Uterus (tissue), 4 donors: ENCODE data around the gene IGSF5. TPM values are rescaled to one million over a fixed set of nuclear protein-coding genes. Genes with fewer than 3 reads are reported as not detected.

Experiments
- DNase-seq, 2 donors: peaks; one replicate each; pipeline ENCODE4 v3.0.0-alpha.2; 2019 to 2020
- H3K27ac ChIP-seq, 2 donors: fragments of 200-600 bp; sonication (generic); 1 replicate in 1 of 2; 2 replicates in 1 of 2; pipeline ENCODE4 v1.5.1; 2016 to 2018
- H3K27me3 ChIP-seq, 2 donors: fragments of 200-600 bp; sonication (generic); one replicate each; pipeline ENCODE4 v1.5.1; 2018 to 2019; ENCODE audit warnings: control low read depth in 1 of 2
- H3K36me3 ChIP-seq, 2 donors: fragments of 200-600 bp; sonication (generic); one replicate each; pipeline ENCODE4 v1.5.1; 2019; ENCODE audit warnings: control low read depth in 1 of 2
- H3K4me1 ChIP-seq, 2 donors: fragments of 200-600 bp; sonication (generic); one replicate each; pipeline ENCODE4 v1.5.1; 2018 to 2019; ENCODE audit warnings: control low read depth in 1 of 2
- H3K4me3 ChIP-seq, 2 donors: fragments of 200-600 bp; sonication (generic); 1 replicate in 1 of 2; 2 replicates in 1 of 2; pipeline ENCODE4 v1.5.1; 2018 to 2019; ENCODE audit warnings: mild to moderate bottlenecking in 1 of 2
- H3K9me3 ChIP-seq, 2 donors: fragments of 200-600 bp; sonication (generic); one replicate each; pipeline ENCODE4 v1.5.1; 2019; ENCODE audit warnings: control low read depth in 1 of 2
- POLR2A ChIP-seq, 2 donors: fragments of 450-650 bp; IDR thresholded peaks; one replicate each; pipeline ENCODE4 v1.6.1; 2016; ENCODE audit warnings: antibody characterized with exemption in 2 of 2, mild to moderate bottlenecking in 1 of 2, moderate library complexity in 1 of 2
- intact Hi-C: fragments of 100-400 bp; cut with DNase I; formaldehyde crosslinking; loops from one replicate; pipeline ENCODE4 v1.15.1; 2023; ENCODE audit warnings: low total_unique reads
- total RNA-seq, 4 donors: library from RNA; depleted of rRNA in 3 of 4; stranded (reverse); fragments of >200 nt in 3 of 4; gene quantifications; one replicate each; pipeline versions ENCODE4 v1.1.0 to v1.2.4, GENCODE V29; 2014 to 2023
- TF ChIP-seq, protein P1 (sequence below), 4 experiments: fragments of 200-600 bp in 2 of 4; fragments of 450-650 bp in 2 of 4; sonication (generic) in 2 of 4; IDR thresholded peaks; one replicate each; pipeline ENCODE4 v1.5.1; 2016 to 2019; ENCODE audit warnings: antibody characterized with exemption in 4 of 4, mild to moderate bottlenecking in 2 of 4, moderate library complexity in 1 of 4
- donor health status: DM: yes; HTN: yes; CAD: no.

Gene IGSF5
- total RNA-seq, 4 donors from 2014 or later, result 0.27 to 1.0 TPM; not detected in 2

DNA sequence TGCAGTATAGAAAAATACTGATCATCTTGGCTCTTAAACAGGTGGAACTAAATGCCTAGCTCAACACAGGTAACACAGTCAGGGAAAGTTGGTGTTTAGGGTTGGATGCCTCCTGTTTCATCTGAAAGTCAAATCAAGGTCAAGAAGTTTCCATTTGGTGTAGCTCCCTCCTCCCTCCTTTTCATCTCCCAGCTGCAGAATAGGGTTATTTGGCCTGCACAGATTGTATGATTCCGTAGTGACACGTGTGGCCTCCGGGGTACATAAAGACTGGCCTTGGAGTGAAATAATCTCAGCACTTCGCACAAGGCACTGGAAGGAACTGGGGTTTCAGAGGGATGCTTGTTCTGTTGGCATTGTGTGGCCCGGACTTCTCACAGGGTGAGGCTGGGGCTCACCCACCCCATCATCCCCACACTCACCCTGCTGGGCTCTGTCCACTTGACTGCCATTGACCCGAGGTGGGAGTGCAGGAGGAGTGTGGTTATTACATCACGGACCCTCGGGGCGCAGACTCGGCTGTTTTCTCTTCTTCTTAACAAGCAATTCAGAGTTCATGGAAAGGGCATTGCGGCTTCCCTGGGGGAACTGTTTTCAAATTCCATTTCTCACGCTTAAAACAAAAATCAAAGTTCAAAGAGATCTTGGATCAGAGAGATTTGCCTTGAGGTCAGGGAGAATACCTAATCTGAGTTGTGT lies 18.4 kb downstream of the IGSF5 start:
- Histone ChIP-seq H3K4me1 (no peaks in the 10 kb centered on the region), H3K27ac (no peak overlapping the region), H3K9me3 (no peaks in the 10 kb centered on the region), H3K27me3 (no peaks in the 10 kb centered on the region), H3K4me3 (no peak overlapping the region), H3K36me3 (no peaks in the 10 kb centered on the region)
- no peak for DNase-seq
- intact Hi-C loops, result no loop called here
- TF ChIP-seq, protein P1, sequence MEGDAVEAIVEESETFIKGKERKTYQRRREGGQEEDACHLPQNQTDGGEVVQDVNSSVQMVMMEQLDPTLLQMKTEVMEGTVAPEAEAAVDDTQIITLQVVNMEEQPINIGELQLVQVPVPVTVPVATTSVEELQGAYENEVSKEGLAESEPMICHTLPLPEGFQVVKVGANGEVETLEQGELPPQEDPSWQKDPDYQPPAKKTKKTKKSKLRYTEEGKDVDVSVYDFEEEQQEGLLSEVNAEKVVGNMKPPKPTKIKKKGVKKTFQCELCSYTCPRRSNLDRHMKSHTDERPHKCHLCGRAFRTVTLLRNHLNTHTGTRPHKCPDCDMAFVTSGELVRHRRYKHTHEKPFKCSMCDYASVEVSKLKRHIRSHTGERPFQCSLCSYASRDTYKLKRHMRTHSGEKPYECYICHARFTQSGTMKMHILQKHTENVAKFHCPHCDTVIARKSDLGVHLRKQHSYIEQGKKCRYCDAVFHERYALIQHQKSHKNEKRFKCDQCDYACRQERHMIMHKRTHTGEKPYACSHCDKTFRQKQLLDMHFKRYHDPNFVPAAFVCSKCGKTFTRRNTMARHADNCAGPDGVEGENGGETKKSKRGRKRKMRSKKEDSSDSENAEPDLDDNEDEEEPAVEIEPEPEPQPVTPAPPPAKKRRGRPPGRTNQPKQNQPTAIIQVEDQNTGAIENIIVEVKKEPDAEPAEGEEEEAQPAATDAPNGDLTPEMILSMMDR (IDR thresholded peaks at IDR 0.05), result no peak
- no peak for TF ChIP-seq POLR2A (IDR thresholded peaks at IDR 0.05)

DNA sequence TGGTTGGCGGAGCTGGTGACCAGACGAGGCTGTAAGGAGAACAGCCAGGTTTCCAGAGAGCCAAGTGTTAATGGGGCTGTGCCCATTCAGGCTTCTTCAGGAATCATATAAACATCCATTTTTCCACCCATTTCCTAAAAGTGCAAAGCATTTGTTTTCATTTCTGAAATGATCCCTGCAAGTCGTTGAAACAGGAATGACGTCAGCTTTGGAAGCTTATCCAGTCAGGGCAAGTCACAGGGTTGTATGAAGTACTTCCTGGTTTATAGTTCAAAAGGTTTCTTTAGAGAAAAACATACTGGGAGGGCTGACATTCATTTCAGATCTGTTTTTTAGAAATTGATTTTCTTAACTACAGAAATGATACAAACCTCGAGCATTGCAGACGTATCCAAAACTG lies 29.2 kb downstream of the IGSF5 start:
- Histone ChIP-seq H3K27me3 (no peaks in the 10 kb centered on the region), H3K4me3 (no peak overlapping the region), H3K4me1 (no peaks in the 10 kb centered on the region), H3K36me3 (no peaks in the 10 kb centered on the region), H3K9me3 (no peaks in the 10 kb centered on the region), H3K27ac (no peak overlapping the region)
- no peak for TF ChIP-seq POLR2A (IDR thresholded peaks at IDR 0.05)
- TF ChIP-seq, protein P1 (IDR thresholded peaks at IDR 0.05), result no peak
- DNase-seq, result no peak
- intact Hi-C loops, result no loop called here

DNA sequence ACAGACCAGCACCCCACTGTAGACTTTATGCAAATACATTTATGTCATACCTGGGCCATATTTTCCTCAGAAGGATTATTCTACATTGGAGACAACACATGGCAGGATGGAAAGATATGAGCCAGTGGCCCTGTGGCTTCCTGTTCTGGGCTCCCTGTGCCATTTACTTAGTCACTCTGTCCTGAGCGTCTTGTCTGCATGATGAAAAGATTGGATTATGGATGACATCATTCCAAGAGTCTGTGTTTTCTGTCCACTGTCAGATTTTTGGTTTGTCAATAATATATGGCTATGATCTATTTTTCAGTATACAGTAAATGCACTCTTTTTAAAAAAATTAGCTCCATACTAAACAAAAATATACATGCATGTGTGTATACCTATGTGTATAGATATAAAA lies 30.8 kb downstream of the IGSF5 start:
- H3K36me3 ChIP-seq, result no peaks in the 10 kb centered on the region
- TF ChIP-seq, protein P1 (IDR thresholded peaks at IDR 0.05), result no peak
- TF ChIP-seq POLR2A (IDR thresholded peaks at IDR 0.05), result no peak
- H3K27ac ChIP-seq, result no peak overlapping the region
- intact Hi-C loops, result no loop called here
- no peak overlapping the region for H3K4me3 ChIP-seq
- no peaks in the 10 kb centered on the region for H3K27me3 ChIP-seq
- no peaks in the 10 kb centered on the region for H3K4me1 ChIP-seq
- H3K9me3 ChIP-seq, result no peaks in the 10 kb centered on the region
- no peak for DNase-seq

DNA sequence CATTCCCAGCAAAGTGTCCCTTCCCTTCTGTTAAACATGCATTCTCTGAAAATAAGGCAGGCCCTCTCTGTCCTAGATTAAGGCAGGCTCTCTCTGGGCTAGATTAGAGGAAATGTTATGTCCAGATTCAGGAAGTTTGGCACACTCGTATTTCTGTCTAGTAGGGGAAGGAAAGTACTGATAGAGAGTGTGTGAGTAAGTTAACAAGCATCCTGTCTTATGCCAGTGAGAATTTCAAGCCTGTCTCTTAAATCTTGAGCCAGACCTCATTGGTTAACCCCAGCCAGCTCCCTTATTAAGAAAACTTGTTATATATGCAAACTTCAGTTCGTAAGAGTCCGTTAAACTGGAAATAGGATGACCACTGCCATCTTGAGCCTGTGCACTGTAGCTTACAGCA lies 31.6 kb downstream of the IGSF5 start:
- no peak for DNase-seq
- Histone ChIP-seq H3K27ac (no peak overlapping the region), H3K36me3 (no peaks in the 10 kb centered on the region), H3K9me3 (no peaks in the 10 kb centered on the region), H3K4me3 (no peak overlapping the region), H3K4me1 (no peaks in the 10 kb centered on the region), H3K27me3 (no peaks in the 10 kb centered on the region)
- intact Hi-C loops, result no loop called here
- TF ChIP-seq, protein P1 (IDR thresholded peaks at IDR 0.05), result no peak
- TF ChIP-seq POLR2A (IDR thresholded peaks at IDR 0.05), result no peak

DNA sequence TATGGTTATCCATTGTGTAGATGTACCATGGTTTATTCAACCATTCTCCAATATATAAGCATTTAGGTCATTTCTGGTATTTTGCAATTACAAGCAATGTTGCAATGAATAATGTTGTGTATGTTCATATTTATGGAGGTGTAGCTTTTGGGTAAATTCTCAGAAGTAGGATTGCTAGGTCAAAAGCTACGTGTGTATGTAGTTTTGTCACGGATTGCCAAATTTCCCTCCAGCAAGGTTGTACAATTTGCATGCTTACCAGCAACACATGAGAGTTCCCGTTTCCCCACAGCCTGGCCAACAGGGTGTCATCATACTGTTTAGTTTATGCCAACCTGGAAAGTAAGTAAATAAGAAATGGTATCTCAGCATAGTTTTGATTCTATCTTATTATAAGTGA lies 36.3 kb downstream of the IGSF5 start:
- no peaks in the 10 kb centered on the region for H3K36me3 ChIP-seq
- DNase-seq, result no peak
- no peak overlapping the region for H3K4me3 ChIP-seq
- intact Hi-C loops, result no loop called here
- no peaks in the 10 kb centered on the region for H3K9me3 ChIP-seq
- no peak overlapping the region for H3K27ac ChIP-seq
- no peaks in the 10 kb centered on the region for H3K27me3 ChIP-seq
- TF ChIP-seq, protein P1 (IDR thresholded peaks at IDR 0.05), result no peak
- TF ChIP-seq POLR2A (IDR thresholded peaks at IDR 0.05), result no peak
- no peaks in the 10 kb centered on the region for H3K4me1 ChIP-seq
